Naive B cell (primary cell): ENCODE data around the gene IQUB. TPM values are rescaled to one million over a fixed set of nuclear protein-coding genes. Genes with fewer than 3 reads are reported as not detected.

Experiments
- ATAC-seq, 2 donors: fragments of 150-1000 bp; cut with Tn5 transposase; 2 replicates each; pipeline ENCODE4 v1.10.0; 2021; ENCODE audit warnings: low read depth in 2 of 2, mild to moderate bottlenecking in 2 of 2, moderate library complexity in 2 of 2
- DNase-seq: peaks from one replicate; pipeline ENCODE4 v3.0.0; 2022
- H3K27ac Mint-ChIP-seq, 6 donors: one replicate each; pipeline ENCODE4 v1.8.0; 2020 to 2022; ENCODE audit warnings: mild to moderate bottlenecking in 6 of 6, mixed read lengths in 6 of 6, moderate library complexity in 5 of 6, inconsistent platforms in 2 of 6
- H3K27me3 Mint-ChIP-seq, 3 donors: one replicate each; pipeline ENCODE4 v1.8.0; 2021 to 2022; ENCODE audit warnings: mixed read lengths in 3 of 3, mild to moderate bottlenecking in 1 of 3
- H3K36me3 Mint-ChIP-seq, 2 donors: one replicate each; pipeline ENCODE4 v1.8.0; 2020 to 2022; ENCODE audit warnings: mixed read lengths in 2 of 2, inconsistent platforms in 1 of 2, mild to moderate bottlenecking in 1 of 2
- H3K4me1 Mint-ChIP-seq, 3 donors: one replicate each; pipeline ENCODE4 v1.8.0; 2020 to 2022; ENCODE audit warnings: mixed read lengths in 3 of 3, inconsistent platforms in 1 of 3, mild to moderate bottlenecking in 1 of 3, moderate library complexity in 1 of 3
- H3K4me3 Mint-ChIP-seq, 8 donors: one replicate each; pipeline ENCODE4 v1.8.0; 2020 to 2022; ENCODE audit warnings: mild to moderate bottlenecking in 8 of 8, mixed read lengths in 8 of 8, moderate library complexity in 8 of 8, inconsistent platforms in 2 of 8
- H3K9me3 Mint-ChIP-seq, 7 donors: one replicate each; pipeline ENCODE4 v1.8.0; 2020 to 2022; ENCODE audit warnings: mixed read lengths in 7 of 7, mild to moderate bottlenecking in 5 of 7, inconsistent platforms in 2 of 7, moderate library complexity in 1 of 7
- polyA plus RNA-seq, 6 donors: library from polyadenylated mRNA; unstranded; fragments of 300-500 nt; fragmentation: Illumina TruSeq; gene quantifications; one replicate each; pipeline ENCODE4 v1.2.3, GENCODE V29; 2021; ENCODE audit warnings: low read depth in 6 of 6

The IQUB gene
- polyA plus RNA-seq, result under 1 TPM in 1 of 6 donors, not detected in 5; 0.08 TPM

GRCh38 chr7:123534383-123535260, at the start of gene IQUB:
IQUB (minus strand) TSS chr7:123534595; CDS start chr7:123512340, 22,255 bp downstream.
- peak within 1 kb of the TSS; percentile 79 to 95 (median 88) for H3K27ac Mint-ChIP-seq
- H3K36me3 Mint-ChIP-seq, result no peaks in the 10 kb centered on the region

GRCh38 chr7:123583821-123584220, 49.4 kb upstream of the IQUB start:
- DNase-seq (no peak), ATAC-seq (no peak)
- Mint-ChIP-seq H3K36me3 (no peaks in the 10 kb centered on the region), H3K4me1 (no peaks in the 10 kb centered on the region), H3K27me3 (peaks cover 15 to 31% (median 23%) of the 10 kb centered on the region in 3 donors), H3K4me3 (no peak overlapping the region), H3K9me3 (no peaks in the 10 kb centered on the region), H3K27ac (no peak overlapping the region)

More at GRCh38 chr7:123534383-123535260, at the start of gene IQUB:
- DNase-seq, result peak; percentile 81
- H3K4me1 Mint-ChIP-seq, result peaks cover 23 to 27% (median 25%) of the 10 kb centered on the region in 3 donors
- ATAC-seq, result peak; percentile 77 to 80
- H3K27me3 Mint-ChIP-seq, result peaks cover 6 to 18% (median 18%) of the 10 kb centered on the region in 3 donors
- peak within 1 kb of the TSS; percentile 82 to 97 (median 92) for H3K4me3 Mint-ChIP-seq
- no peaks in the 10 kb centered on the region for H3K9me3 Mint-ChIP-seq

GRCh38 chr7:123581162-123581459, 46.7 kb upstream of the IQUB start:
- no peaks in the 10 kb centered on the region for H3K4me1 Mint-ChIP-seq
- DNase-seq, result no peak
- H3K9me3 Mint-ChIP-seq, result no peaks in the 10 kb centered on the region
- peaks cover 27 to 45% (median 31%) of the 10 kb centered on the region in 3 donors for H3K27me3 Mint-ChIP-seq
- no peak overlapping the region for H3K27ac Mint-ChIP-seq
- H3K4me3 Mint-ChIP-seq, result no peak overlapping the region
- no peaks in the 10 kb centered on the region for H3K36me3 Mint-ChIP-seq
- no peak for ATAC-seq

GRCh38 chr7:123580406-123581161, 46.2 kb upstream of the IQUB start:
- H3K27me3 Mint-ChIP-seq, result peaks cover 27 to 47% (median 31%) of the 10 kb centered on the region in 3 donors
- ATAC-seq (no peak), DNase-seq (no peak)
- no peak overlapping the region for H3K4me3 Mint-ChIP-seq
- H3K36me3 Mint-ChIP-seq, result no peaks in the 10 kb centered on the region
- no peaks in the 10 kb centered on the region for H3K4me1 Mint-ChIP-seq
- no peaks in the 10 kb centered on the region for H3K9me3 Mint-ChIP-seq
- no peak overlapping the region for H3K27ac Mint-ChIP-seq

- H3K9me3 Mint-ChIP-seq, result no peaks in the 10 kb centered on the region
- ATAC-seq (no peak), DNase-seq (no peak)
- H3K4me1 Mint-ChIP-seq, result no peaks in the 10 kb centered on the region
- no peak overlapping the region for H3K27ac Mint-ChIP-seq
- peaks cover 34 to 48% (median 35%) of the 10 kb centered on the region in 3 donors for H3K27me3 Mint-ChIP-seq
- H3K4me3 Mint-ChIP-seq, result no peak overlapping the region
- no peaks in the 10 kb centered on the region for H3K36me3 Mint-ChIP-seq
Observed at GRCh38 chr7:123579416-123579815, 45.0 kb upstream of the IQUB start.

GRCh38 chr7:123573896-123574467, 39.6 kb upstream of the IQUB start:
- H3K27ac Mint-ChIP-seq, result no peak overlapping the region
- peaks cover 21 to 34% (median 24%) of the 10 kb centered on the region in 3 donors for H3K27me3 Mint-ChIP-seq
- H3K36me3 Mint-ChIP-seq, result no peaks in the 10 kb centered on the region
- no peak overlapping the region for H3K4me3 Mint-ChIP-seq
- ATAC-seq (no peak), DNase-seq (no peak)
- H3K9me3 Mint-ChIP-seq, result no peaks in the 10 kb centered on the region
- H3K4me1 Mint-ChIP-seq, result peaks cover 5 to 7% (median 7%) of the 10 kb centered on the region in 3 donors

- Mint-ChIP-seq H3K36me3 (no peaks in the 10 kb centered on the region), H3K27ac (peak overlapping the region in 1 of 6 donors; percentile 25), H3K27me3 (peaks cover 17 to 27% (median 19%) of the 10 kb centered on the region in 3 donors), H3K9me3 (no peaks in the 10 kb centered on the region), H3K4me3 (no peak overlapping the region), H3K4me1 (peaks cover 5 to 7% (median 7%) of the 10 kb centered on the region in 3 donors)
- no peak for ATAC-seq
- DNase-seq, result no peak
Observed at GRCh38 chr7:123573341-123573740, 38.9 kb upstream of the IQUB start.

- no peaks in the 10 kb centered on the region for H3K36me3 Mint-ChIP-seq
- peaks cover 10 to 22% (median 19%) of the 10 kb centered on the region in 3 donors for H3K27me3 Mint-ChIP-seq
- H3K4me3 Mint-ChIP-seq, result no peak overlapping the region
- H3K27ac Mint-ChIP-seq, result no peak overlapping the region
- ATAC-seq (no peak), DNase-seq (no peak)
- no peaks in the 10 kb centered on the region for H3K9me3 Mint-ChIP-seq
- H3K4me1 Mint-ChIP-seq, result peaks cover 5 to 7% (median 7%) of the 10 kb centered on the region in 3 donors
Observed at GRCh38 chr7:123571684-123572083, 37.3 kb upstream of the IQUB start.

GRCh38 chr7:123571187-123571586, 36.8 kb upstream of the IQUB start:
- no peak overlapping the region for H3K4me3 Mint-ChIP-seq
- H3K27me3 Mint-ChIP-seq, result peaks cover 10 to 19% (median 19%) of the 10 kb centered on the region in 3 donors
- ATAC-seq, result no peak
- H3K27ac Mint-ChIP-seq, result no peak overlapping the region
- peaks cover 5 to 7% (median 7%) of the 10 kb centered on the region in 3 donors for H3K4me1 Mint-ChIP-seq
- H3K36me3 Mint-ChIP-seq, result no peaks in the 10 kb centered on the region
- H3K9me3 Mint-ChIP-seq, result no peaks in the 10 kb centered on the region
- no peak for DNase-seq

GRCh38 chr7:123570390-123571182, 36.2 kb upstream of the IQUB start:
- H3K27me3 Mint-ChIP-seq, result peaks cover 10 to 19% (median 16%) of the 10 kb centered on the region in 3 donors
- DNase-seq (no peak), ATAC-seq (no peak)
- no peaks in the 10 kb centered on the region for H3K36me3 Mint-ChIP-seq
- H3K9me3 Mint-ChIP-seq, result no peaks in the 10 kb centered on the region
- H3K27ac Mint-ChIP-seq, result no peak overlapping the region
- peaks cover 5 to 7% (median 7%) of the 10 kb centered on the region in 3 donors for H3K4me1 Mint-ChIP-seq
- no peak overlapping the region for H3K4me3 Mint-ChIP-seq

GRCh38 chr7:123569352-123570010, 35.1 kb upstream of the IQUB start:
- DNase-seq (no peak), ATAC-seq (peak; percentile 57 to 62)
- Mint-ChIP-seq H3K36me3 (no peaks in the 10 kb centered on the region), H3K27me3 (peaks cover 8 to 25% (median 21%) of the 10 kb centered on the region in 3 donors), H3K27ac (peak overlapping the region in 1 of 6 donors; percentile 7), H3K4me3 (no peak overlapping the region), H3K9me3 (no peaks in the 10 kb centered on the region), H3K4me1 (peaks cover 5 to 7% (median 7%) of the 10 kb centered on the region in 3 donors)

- no peak for DNase-seq
Observed at GRCh38 chr7:123562121-123562520, 27.7 kb upstream of the IQUB start.

More at GRCh38 chr7:123562121-123562520, 27.7 kb upstream of the IQUB start:
- H3K27me3 Mint-ChIP-seq, result peaks cover 15 to 30% (median 25%) of the 10 kb centered on the region in 3 donors
- no peak for ATAC-seq
- no peaks in the 10 kb centered on the region for H3K36me3 Mint-ChIP-seq
- H3K4me1 Mint-ChIP-seq, result peaks cover 0 to 7% (median 0%) of the 10 kb centered on the region in 3 donors
- H3K4me3 Mint-ChIP-seq, result no peak overlapping the region
- H3K27ac Mint-ChIP-seq, result no peak overlapping the region
- peaks cover 0 to 4% (median 0%) of the 10 kb centered on the region in 7 donors for H3K9me3 Mint-ChIP-seq
